Endodermal cell (in vitro differentiated cells): ENCODE measurements around the gene GRB10. TPM values are rescaled to one million over a fixed set of nuclear protein-coding genes. Genes with fewer than 3 reads are reported as not detected.

Experiments
- DNase-seq: peaks from one replicate; pipeline ENCODE4 v3.0.0-alpha.2; 2017
- H3K27ac ChIP-seq: 2 replicates; pipeline ENCODE4 v1.5.1; 2013; ENCODE audit warnings: mild to moderate bottlenecking, low read depth, low read length, moderate library complexity
- H3K27me3 ChIP-seq: 2 replicates; pipeline ENCODE4 v1.6.1; 2013; ENCODE audit warnings: mild to moderate bottlenecking, low read length, moderate library complexity; ENCODE audit not compliant: insufficient read depth, control insufficient read depth, poor library complexity, severe bottlenecking
- H3K36me3 ChIP-seq: 2 replicates; pipeline ENCODE4 v1.7.0; 2013; ENCODE audit warnings: mild to moderate bottlenecking, low read length, moderate library complexity; ENCODE audit not compliant: control insufficient read depth, insufficient read depth
- H3K4me1 ChIP-seq: one replicate; pipeline ENCODE4 v1.7.0; 2013; ENCODE audit warnings: low read length; ENCODE audit not compliant: control insufficient read depth, insufficient read depth
- H3K4me3 ChIP-seq: 2 replicates; pipeline ENCODE4 v1.5.1; 2013; ENCODE audit warnings: mild to moderate bottlenecking, low read length, moderate library complexity
- H3K9ac ChIP-seq: 2 replicates; pipeline ENCODE4 v1.6.1; 2013; ENCODE audit warnings: mild to moderate bottlenecking, low read length, moderate library complexity; ENCODE audit not compliant: poor library complexity, severe bottlenecking; ENCODE audit errors: extremely low read depth
- H3K9me3 ChIP-seq: 2 replicates; pipeline ENCODE4 v1.6.1; 2013; ENCODE audit warnings: mild to moderate bottlenecking, low read length, moderate library complexity; ENCODE audit not compliant: control insufficient read depth
- H3K27ac Mint-ChIP-seq: 2 replicates; pipeline ENCODE4 v1.8.0; 2020; ENCODE audit warnings: mixed read lengths
- H3K27me3 Mint-ChIP-seq: 2 replicates; pipeline ENCODE4 v1.8.0; 2021; ENCODE audit warnings: mild to moderate bottlenecking, mixed read lengths; ENCODE audit not compliant: insufficient read depth
- H3K36me3 Mint-ChIP-seq: 2 replicates; pipeline ENCODE4 v1.8.0; 2020; ENCODE audit warnings: low read depth, mixed read lengths
- H3K4me1 Mint-ChIP-seq: 2 replicates; pipeline ENCODE4 v1.8.0; 2020; ENCODE audit warnings: mixed read lengths
- H3K4me3 Mint-ChIP-seq: 2 replicates; pipeline ENCODE4 v1.8.0; 2020; ENCODE audit warnings: mild to moderate bottlenecking, moderate library complexity, mixed read lengths
- H3K9me3 Mint-ChIP-seq: 2 replicates; pipeline ENCODE4 v1.8.0; 2020; ENCODE audit warnings: mild to moderate bottlenecking, mixed read lengths
- CTCF ChIP-seq: fragments of 200-600 bp; sonication (generic); conservative IDR thresholded peaks from 2 replicates; pipeline ENCODE4 v1.5.0; 2021; ENCODE audit warnings: antibody characterized with exemption, mild to moderate bottlenecking
- WGBS, 2 experiments: methylation state at CpG; one replicate each; pipeline versions ENCODE4 v1.1.5 to v1.1.7; 2013; ENCODE audit warnings: missing lambda C conversion rate in 2 of 2, mixed read lengths in 1 of 2; ENCODE audit not compliant: insufficient coverage in 1 of 2, insufficient read length in 1 of 2; 5-methylcytosine and 5-hydroxymethylcytosine counted together
- total RNA-seq, 2 donors: library from RNA; stranded (reverse); fragmentation: NEBNext Ultra II Directional in 1 of 2; extraction: Animal tissue kit (Norgen Biotek cat#: 25700) in 1 of 2; gene quantifications; 2 replicates in 1 of 2; 3 replicates in 1 of 2; pipeline ENCODE4 v1.2.1, GENCODE V29; 2021

GRB10 gene
- total RNA-seq, 2 donors from 2014 or later: 71.9 to 97.5 TPM

DNA sequence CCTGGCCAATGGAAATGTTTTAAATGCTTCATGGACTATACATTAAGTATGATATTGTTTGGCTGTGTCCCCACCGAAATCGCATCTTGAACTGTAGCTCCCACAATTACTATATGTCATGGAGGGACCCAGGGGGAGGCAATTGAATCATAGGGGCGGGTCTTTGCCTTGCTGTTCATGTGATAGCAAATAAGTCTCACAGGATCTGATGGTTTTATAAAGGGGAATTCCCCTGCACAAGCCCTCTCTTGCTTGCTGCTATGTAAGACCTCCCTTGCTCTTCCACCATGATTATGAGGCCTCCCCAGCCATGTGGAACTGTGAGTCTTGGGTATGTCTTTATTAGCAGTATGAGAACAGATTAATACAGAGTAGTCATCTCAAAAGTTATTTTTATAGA is 32.4 kb upstream of the GRB10 start:
- Mint-ChIP-seq H3K27ac (no peak overlapping the region), H3K27me3 (peaks cover 4% of the 10 kb centered on the region), H3K4me1 (peaks cover 31% of the 10 kb centered on the region), H3K36me3 (no peaks in the 10 kb centered on the region), H3K4me3 (no peak overlapping the region), H3K9me3 (no peaks in the 10 kb centered on the region)
- WGBS, 2 experiments: 93% methylated on average over 3 of the region's 3 CpGs; no CpG with 5 or more reads in 1 of the 2 experiments
- Histone ChIP-seq H3K27ac (no peak overlapping the region), H3K4me1 (peaks cover 15% of the 10 kb centered on the region), H3K9me3 (peaks cover 10% of the 10 kb centered on the region), H3K27me3 (no peaks in the 10 kb centered on the region), H3K9ac (no peak overlapping the region), H3K4me3 (no peak overlapping the region), H3K36me3 (no peaks in the 10 kb centered on the region)
- TF ChIP-seq CTCF: no peak
- no peak for DNase-seq

DNA sequence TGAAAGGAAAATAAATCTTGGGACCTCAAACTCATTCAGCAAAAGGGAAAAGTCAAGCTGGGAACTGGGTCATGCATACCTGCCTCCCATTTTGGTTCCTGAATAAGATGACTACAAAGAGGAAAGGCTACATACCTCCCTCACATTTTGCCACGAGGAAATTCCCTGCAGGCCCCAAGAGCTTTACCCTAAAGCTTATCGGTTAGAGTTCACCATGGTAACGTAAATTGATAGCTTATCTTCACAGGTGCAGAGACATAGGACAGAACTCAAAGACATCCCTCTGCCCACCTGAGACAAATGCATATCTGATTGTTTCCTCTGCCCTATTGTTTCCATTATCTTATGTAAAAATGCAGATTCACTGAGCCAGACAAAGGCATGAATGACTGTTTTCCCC is 31.5 kb upstream of the GRB10 start:
- H3K36me3 ChIP-seq: no peaks in the 10 kb centered on the region
- peaks cover 15% of the 10 kb centered on the region for H3K4me1 ChIP-seq
- no peak overlapping the region for H3K4me3 ChIP-seq
- Mint-ChIP-seq H3K4me3 (no peak overlapping the region), H3K4me1 (peaks cover 31% of the 10 kb centered on the region), H3K36me3 (no peaks in the 10 kb centered on the region), H3K9me3 (no peaks in the 10 kb centered on the region), H3K27ac (peak overlapping the region; percentile 17), H3K27me3 (peaks cover 13% of the 10 kb centered on the region)
- no peaks in the 10 kb centered on the region for H3K27me3 ChIP-seq
- peaks cover 10% of the 10 kb centered on the region for H3K9me3 ChIP-seq
- no peak overlapping the region for H3K27ac ChIP-seq
- WGBS, 2 experiments: 15 to 40% methylated on average over 3 of the region's 3 CpGs
- H3K9ac ChIP-seq: peak overlapping the region; percentile 28
- DNase-seq: peak; percentile 64
- TF ChIP-seq CTCF: no peak

GRCh38 chr7:50812841-50813475 is 30.3 kb upstream of the GRB10 start:
- DNase-seq: peak; percentile 61
- no peak overlapping the region for H3K9ac ChIP-seq
- H3K27ac Mint-ChIP-seq: peak overlapping the region; percentile 64
- H3K36me3 ChIP-seq: no peaks in the 10 kb centered on the region
- peaks cover 31% of the 10 kb centered on the region for H3K4me1 Mint-ChIP-seq
- WGBS, 2 experiments: 82 to 89% methylated on average over 1 of the region's 1 CpG
- no peaks in the 10 kb centered on the region for H3K36me3 Mint-ChIP-seq
- H3K27ac ChIP-seq: no peak overlapping the region
- H3K27me3 ChIP-seq: no peaks in the 10 kb centered on the region
- H3K27me3 Mint-ChIP-seq: peaks cover 15% of the 10 kb centered on the region
- peaks cover 10% of the 10 kb centered on the region for H3K9me3 ChIP-seq
- H3K4me3 ChIP-seq: peak overlapping the region; percentile 3
- no peaks in the 10 kb centered on the region for H3K9me3 Mint-ChIP-seq
- H3K4me3 Mint-ChIP-seq: no peak overlapping the region
- no peak for TF ChIP-seq CTCF
- peaks cover 15% of the 10 kb centered on the region for H3K4me1 ChIP-seq
